Osteocyte (in vitro differentiated cells): ENCODE measurements around the gene IRAK3. TPM values are rescaled to one million over a fixed set of nuclear protein-coding genes. Genes with fewer than 3 reads are reported as not detected.

Experiments
- DNase-seq: peaks from one replicate; pipeline ENCODE4 v3.0.0; 2021; ENCODE audit warnings: mixed read lengths; ENCODE audit not compliant: unreplicated experiment; ENCODE audit errors: extremely low spot score
- H3K27ac Mint-ChIP-seq: one replicate; pipeline ENCODE4 v1.8.0; 2021; ENCODE audit warnings: mild to moderate bottlenecking, mixed read lengths; ENCODE audit not compliant: unreplicated experiment
- H3K27me3 Mint-ChIP-seq: one replicate; pipeline ENCODE4 v1.8.0; 2021; ENCODE audit warnings: mixed read lengths; ENCODE audit not compliant: unreplicated experiment
- H3K36me3 Mint-ChIP-seq: one replicate; pipeline ENCODE4 v1.8.0; 2021; ENCODE audit warnings: mixed read lengths; ENCODE audit not compliant: unreplicated experiment
- H3K4me1 Mint-ChIP-seq: one replicate; pipeline ENCODE4 v1.8.0; 2021; ENCODE audit warnings: mixed read lengths; ENCODE audit not compliant: unreplicated experiment
- H3K4me3 Mint-ChIP-seq: one replicate; pipeline ENCODE4 v1.8.0; 2021; ENCODE audit warnings: mild to moderate bottlenecking, moderate library complexity, mixed read lengths; ENCODE audit not compliant: unreplicated experiment
- H3K9me3 Mint-ChIP-seq: one replicate; pipeline ENCODE4 v1.8.0; 2021; ENCODE audit warnings: mixed read lengths; ENCODE audit not compliant: unreplicated experiment
- CTCF ChIP-seq: fragments of 200-600 bp; sonication (generic); IDR thresholded peaks from 2 replicates; pipeline ENCODE4 v1.5.0; 2021; ENCODE audit warnings: antibody characterized with exemption, mild to moderate bottlenecking, moderate library complexity
- total RNA-seq: library from RNA; stranded (reverse); gene quantifications from 2 replicates; pipeline ENCODE4 v1.2.1, GENCODE V29; 2021

The IRAK3 gene
- total RNA-seq, 1 donor from 2014 or later, result 0.32 TPM

- Mint-ChIP-seq H3K27ac (no peak overlapping the region), H3K4me3 (no peak overlapping the region), H3K27me3 (peaks cover 13% of the 10 kb centered on the region), H3K4me1 (peaks cover 1% of the 10 kb centered on the region), H3K36me3 (no peaks in the 10 kb centered on the region), H3K9me3 (peaks cover 5% of the 10 kb centered on the region)
- TF ChIP-seq CTCF, result no peak
- no peak for DNase-seq
Measured at GRCh38 chr12:66196806-66197205, 7.8 kb downstream of the IRAK3 start.

GRCh38 chr12:66197495-66197921, 8.5 kb downstream of the IRAK3 start:
- no peak overlapping the region for H3K4me3 Mint-ChIP-seq
- no peak for DNase-seq
- no peak for TF ChIP-seq CTCF

GRCh38 chr12:66199141-66199540, 10.1 kb downstream of the IRAK3 start:
- Mint-ChIP-seq H3K27ac (no peak overlapping the region), H3K4me3 (no peak overlapping the region)

More at GRCh38 chr12:66197495-66197921, 8.5 kb downstream of the IRAK3 start:
- Mint-ChIP-seq H3K9me3 (peaks cover 5% of the 10 kb centered on the region), H3K27ac (peak overlapping the region; percentile 14), H3K36me3 (no peaks in the 10 kb centered on the region), H3K4me1 (peaks cover 1% of the 10 kb centered on the region), H3K27me3 (peaks cover 18% of the 10 kb centered on the region)

GRCh38 chr12:66199831-66200509, 11.0 kb downstream of the IRAK3 start:
- no peak for DNase-seq
- Mint-ChIP-seq H3K9me3 (peaks cover 5% of the 10 kb centered on the region), H3K4me1 (peaks cover 1% of the 10 kb centered on the region), H3K27me3 (peaks cover 29% of the 10 kb centered on the region), H3K36me3 (no peaks in the 10 kb centered on the region), H3K27ac (no peak overlapping the region), H3K4me3 (no peak overlapping the region)
- TF ChIP-seq CTCF, result no peak

More at GRCh38 chr12:66199141-66199540, 10.1 kb downstream of the IRAK3 start:
- no peak for TF ChIP-seq CTCF
- Mint-ChIP-seq H3K9me3 (peaks cover 5% of the 10 kb centered on the region), H3K4me1 (peaks cover 1% of the 10 kb centered on the region), H3K36me3 (no peaks in the 10 kb centered on the region), H3K27me3 (peaks cover 24% of the 10 kb centered on the region)
- DNase-seq, result no peak

- Mint-ChIP-seq H3K36me3 (peaks cover 2% of the 10 kb centered on the region), H3K27me3 (peaks cover 47% of the 10 kb centered on the region), H3K4me3 (no peak overlapping the region), H3K9me3 (peaks cover 10% of the 10 kb centered on the region), H3K27ac (no peak overlapping the region), H3K4me1 (no peaks in the 10 kb centered on the region)
- DNase-seq, result no peak
- TF ChIP-seq CTCF, result no peak
Measured at GRCh38 chr12:66203820-66204219, 14.8 kb downstream of the IRAK3 start.
